HPDE6-E6E7 (cell line): ENCODE measurements around the gene KCNB1.
A peak's percentile ranks its signal among the peaks of the same experiment; 100 is the strongest.

Experiments
- DNase-seq: peaks from one replicate; pipeline ENCODE4 v3.0.0; 2011; ENCODE audit warnings: missing footprints; ENCODE audit errors: extremely low spot score

Gene KCNB1

GRCh38 chr20:49469060-49469459, 13.4 kb downstream of the KCNB1 start:
- no peak for DNase-seq

GRCh38 chr20:49468412-49468811, 14.1 kb downstream of the KCNB1 start:
- no peak for DNase-seq

DNA sequence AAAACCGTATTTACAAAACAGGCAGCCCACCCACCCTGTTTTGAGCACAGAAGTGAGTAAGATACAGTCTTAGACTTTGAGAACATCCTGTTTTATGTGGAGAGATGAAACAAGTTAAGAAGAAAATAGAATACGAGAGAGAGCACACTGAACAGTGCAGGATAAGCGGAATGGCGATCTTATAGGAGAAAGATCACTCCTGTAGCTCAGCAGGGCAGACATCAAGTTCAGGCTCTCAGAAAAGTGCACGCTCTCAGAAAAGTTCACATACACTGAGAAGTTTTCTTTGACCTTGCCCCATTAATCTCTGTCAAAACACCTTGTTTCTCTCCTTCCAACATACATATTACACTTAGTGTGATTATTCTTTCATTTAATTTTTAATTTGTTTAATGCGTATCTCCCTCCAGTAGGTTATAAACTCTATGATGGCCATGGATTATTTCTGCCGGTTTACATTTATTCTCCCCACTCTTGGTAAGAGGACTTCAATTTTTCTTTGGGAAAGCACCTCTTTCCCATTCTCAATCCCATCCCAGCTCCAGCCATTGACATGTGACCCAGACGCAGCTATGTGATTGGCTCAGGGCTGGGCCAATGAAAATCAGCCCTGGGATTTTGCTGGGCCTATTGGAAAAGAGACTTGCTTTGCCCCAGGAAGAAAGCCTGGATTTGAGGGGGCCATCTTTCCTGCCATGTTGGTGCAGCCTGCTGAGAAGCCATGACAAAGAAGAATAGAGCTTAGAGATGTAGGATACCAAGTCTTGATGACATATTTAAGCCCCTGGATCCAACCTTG, 16.2 kb downstream of the KCNB1 start:
- DNase-seq = no peak

DNA sequence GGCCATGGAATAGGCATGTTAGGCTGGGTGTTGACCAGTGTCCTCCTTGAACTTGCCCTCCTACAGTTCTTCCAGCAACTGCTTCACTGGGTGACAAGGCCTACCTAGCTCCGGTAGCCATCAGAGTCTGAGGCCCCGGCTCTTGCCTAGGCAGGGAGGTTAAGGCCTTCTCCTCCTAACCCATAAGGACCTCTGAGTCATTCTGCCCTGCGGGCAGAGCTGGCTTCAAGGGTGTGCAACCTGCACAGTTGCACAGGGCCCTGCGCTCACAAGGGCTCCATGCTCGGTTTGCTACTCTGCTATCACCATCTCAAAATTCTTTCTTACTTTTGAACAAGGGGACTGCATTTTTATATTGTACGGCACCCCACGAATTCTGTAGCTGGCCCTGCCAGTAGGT, 17.9 kb downstream of the KCNB1 start:
- no peak for DNase-seq

DNA sequence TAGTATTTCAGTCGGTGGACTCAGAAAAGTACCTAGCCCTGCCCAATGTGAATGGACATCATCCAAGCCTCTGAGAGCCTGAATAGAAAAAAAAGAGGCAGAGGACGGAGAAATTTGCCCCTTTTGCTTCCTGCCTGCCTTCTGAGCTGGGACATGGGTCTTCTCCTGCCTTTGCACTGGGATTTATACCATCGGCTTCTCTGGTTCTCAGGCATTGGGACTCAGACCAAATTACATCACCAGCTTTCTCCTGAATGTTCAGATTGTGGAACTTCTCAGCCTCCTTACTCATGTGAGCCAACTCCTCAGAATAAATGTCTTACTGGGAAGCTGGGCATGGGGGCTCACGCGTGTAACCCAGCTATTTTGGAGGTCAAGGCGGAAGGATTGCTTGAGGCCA, 19.8 kb downstream of the KCNB1 start:
- no peak for DNase-seq

DNA sequence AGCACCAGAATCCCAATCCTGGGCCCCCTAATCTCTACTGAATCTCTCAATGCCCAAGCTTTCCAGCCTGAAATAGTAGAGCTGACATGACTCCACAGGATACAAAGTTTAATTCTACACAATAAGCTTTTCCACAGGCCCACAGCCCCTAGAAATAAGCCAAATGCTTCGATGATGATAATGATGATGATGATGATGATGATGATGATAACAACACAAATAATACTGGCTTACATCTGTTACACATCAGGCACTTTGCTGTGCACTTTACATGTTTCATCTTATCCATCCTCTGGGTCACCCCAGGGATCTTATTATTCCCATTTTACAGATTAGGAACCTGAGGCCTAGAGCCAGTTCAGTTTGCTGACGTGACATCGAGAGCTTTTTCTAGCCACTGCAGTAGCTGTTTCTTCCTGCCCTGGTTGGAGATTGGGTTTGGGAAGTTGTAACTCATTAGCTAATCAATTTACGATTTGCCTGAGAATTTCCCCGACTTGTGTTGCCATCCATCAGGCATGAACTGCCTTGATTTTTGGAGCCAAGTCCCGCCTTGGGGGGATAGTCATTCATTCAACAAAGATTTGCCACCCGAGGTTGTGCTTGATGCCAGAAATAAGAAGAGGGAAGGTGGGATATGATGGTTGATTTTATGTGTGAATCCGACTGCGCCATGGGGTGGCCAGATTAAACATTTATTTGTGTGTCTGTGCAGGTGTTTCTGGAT, 20.4 kb downstream of the KCNB1 start:
- DNase-seq = no peak

GRCh38 chr20:49460916-49461315, 21.6 kb downstream of the KCNB1 start:
- no peak for DNase-seq

DNA sequence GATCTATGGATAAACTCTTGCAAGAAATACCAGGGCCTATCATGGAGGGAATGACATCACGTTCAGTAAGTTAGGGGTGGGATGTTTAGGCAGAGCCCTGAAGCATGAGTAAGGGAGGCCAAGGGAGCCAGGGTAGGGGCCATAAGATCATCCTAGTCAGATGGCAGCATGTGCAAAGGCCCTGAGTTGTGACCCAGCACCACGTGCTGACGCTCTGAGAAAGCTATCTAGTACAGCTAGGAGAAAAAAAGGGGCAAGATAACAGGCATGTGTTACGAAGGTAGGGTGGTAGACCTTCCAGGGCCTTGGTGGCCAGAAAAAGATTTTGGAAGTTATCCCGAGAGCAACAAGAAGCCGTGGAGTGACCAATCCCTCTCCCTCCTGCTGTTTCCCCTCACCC, 22.3 kb downstream of the KCNB1 start:
- DNase-seq = no peak

- DNase-seq = no peak
These were observed 22.8 kb downstream of the KCNB1 start for GRCh38 chr20:49459684-49460083.

GRCh38 chr20:49457444-49457843, 25.0 kb downstream of the KCNB1 start:
- no peak for DNase-seq

DNA sequence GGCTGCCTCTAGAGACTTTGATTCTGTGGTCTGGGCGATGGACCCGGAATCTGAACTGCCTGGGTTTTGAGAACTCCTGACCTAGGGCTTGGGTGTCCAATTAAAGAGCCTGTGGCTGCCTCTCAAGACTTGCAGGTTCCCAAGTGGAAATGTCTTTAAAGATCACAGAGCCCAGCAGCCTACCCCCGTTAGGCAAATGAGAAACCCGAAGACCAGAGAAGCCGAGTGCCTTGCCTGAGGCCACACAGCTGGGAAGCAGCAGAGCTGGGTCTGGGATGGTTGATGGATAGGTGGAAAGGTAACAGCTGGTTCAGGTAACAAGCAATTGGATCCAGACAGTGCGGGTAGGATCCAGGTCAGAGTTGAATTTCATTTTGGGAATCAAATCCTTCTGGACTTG, 25.8 kb downstream of the KCNB1 start:
- no peak for DNase-seq

DNA sequence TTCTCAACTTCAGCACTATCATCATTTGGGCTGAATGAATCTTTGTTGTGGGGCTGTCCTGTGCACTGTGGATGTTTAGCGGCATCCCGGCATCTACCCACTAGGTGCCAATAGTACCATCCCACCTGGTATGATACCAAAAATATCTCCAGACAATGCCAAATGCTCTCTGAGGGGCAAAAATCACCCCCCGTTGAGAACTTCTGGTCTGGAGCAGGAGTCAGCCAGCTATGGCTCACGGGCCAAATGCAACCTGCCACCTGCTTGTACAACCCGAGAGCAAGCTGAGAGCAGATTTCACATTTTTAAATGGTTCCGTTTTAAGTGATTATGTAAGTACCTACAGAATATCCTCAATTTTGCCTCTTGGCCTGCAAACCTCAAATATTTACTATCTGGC, 26.8 kb downstream of the KCNB1 start:
- no peak for DNase-seq

GRCh38 chr20:49452011-49452482, 30.4 kb downstream of the KCNB1 start:
- no peak for DNase-seq

DNA sequence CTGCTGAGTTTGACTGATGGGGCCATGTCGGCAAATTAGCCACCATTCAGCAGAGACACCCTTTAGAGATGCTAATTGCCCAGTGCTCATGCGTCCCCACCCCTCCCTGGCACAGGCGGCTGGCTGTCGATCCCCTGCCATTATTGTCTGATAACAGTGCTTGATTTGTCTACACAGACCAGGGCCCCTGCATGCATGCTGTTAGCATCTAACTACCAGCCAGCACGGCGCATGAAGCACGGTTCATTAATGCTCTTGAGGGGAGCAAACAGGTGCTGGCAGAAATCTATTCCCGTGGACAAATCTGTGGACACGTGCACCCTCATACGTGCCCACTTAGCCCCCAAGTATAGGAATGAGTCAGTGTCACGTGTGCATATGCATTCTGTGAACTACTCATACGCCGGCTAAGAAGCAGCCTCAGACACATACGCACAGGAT, 32.2 kb downstream of the KCNB1 start:
- no peak for DNase-seq

- DNase-seq = no peak
These were observed 33.6 kb downstream of the KCNB1 start for GRCh38 chr20:49448917-49449316.

GRCh38 chr20:49447946-49448809, 34.3 kb downstream of the KCNB1 start:
- no peak for DNase-seq

DNA sequence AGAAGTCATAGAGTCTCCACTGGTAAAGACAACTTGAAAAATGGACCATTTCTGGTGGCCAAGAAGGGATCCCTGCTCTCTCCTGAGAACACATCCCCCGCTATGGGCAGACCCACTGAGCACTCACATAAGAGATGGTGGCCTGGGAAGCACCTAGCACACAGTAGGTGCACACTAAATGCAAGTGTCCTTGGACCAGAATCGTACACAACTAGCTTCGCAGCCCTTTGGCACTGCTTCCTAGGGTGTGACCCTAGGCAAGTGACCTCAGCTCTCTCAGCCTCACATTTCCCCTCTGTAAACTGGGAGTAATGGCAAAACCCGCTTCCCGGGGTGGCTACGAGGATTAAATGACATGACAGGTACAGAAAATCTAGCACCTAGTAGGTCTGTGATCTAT, 35.1 kb downstream of the KCNB1 start:
- no peak for DNase-seq

DNA sequence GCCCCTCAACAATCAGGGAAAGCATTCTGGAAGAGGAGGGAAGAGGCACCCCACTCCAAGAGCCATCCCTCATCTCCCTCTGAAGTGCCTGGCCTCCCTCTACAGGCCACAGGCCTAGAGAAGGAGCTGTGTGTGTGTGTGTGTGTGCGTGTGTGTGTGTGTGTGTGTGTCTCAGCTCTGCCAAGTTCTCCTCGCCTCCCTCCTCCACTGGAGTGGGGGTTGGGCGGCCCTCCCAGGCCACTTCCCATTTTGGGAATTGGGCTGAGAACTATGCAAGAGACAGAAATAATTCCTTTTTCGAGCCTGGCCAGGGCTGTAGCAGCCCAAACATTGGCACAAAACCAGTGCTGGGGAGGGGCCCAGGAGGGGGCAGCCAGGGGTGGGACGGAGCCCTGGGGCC, 35.7 kb downstream of the KCNB1 start:
- DNase-seq = no peak

GRCh38 chr20:49446080-49446479, 36.4 kb downstream of the KCNB1 start:
- no peak for DNase-seq

DNA sequence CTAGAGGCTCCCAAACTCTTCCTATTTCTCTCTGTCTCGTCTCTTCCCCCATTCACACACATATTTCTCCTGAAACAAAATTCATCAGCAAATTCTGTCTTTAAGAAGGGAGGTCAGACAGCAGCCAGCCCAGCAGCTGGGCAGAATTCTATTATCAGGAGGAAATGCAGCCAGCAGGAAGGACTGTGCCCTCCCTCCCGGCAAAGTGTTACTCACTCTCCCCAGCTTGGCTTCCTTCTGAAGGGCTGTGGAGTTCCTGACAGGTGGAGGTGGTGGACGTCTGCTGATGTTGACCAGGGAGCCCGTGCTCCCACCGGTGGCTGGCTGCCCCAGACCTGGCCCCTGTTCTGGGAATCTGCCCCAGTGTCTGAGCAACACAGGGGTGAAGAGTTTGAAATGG, 37.3 kb downstream of the KCNB1 start:
- DNase-seq = peak; percentile 74

DNA sequence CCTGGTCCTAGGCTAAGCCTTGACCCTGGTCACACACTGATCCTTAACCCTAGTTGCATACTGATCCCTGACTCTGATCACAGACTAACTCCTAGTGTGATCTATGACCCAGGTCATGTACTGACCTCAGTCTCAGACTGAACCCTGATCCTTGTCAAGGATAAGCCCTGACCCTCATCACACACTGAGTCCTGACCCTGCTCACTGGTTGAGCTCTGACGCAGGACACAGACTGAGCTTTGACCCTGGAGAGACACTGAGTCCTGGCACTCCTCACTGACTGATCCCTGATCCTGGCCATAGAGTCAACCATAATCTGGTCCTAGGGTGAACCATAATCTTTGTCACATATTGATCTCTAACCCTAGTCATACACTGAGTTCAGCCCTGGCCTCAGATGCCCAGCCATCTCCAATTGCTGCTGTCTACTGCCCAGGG, 37.9 kb downstream of the KCNB1 start:
- no peak for DNase-seq

DNA sequence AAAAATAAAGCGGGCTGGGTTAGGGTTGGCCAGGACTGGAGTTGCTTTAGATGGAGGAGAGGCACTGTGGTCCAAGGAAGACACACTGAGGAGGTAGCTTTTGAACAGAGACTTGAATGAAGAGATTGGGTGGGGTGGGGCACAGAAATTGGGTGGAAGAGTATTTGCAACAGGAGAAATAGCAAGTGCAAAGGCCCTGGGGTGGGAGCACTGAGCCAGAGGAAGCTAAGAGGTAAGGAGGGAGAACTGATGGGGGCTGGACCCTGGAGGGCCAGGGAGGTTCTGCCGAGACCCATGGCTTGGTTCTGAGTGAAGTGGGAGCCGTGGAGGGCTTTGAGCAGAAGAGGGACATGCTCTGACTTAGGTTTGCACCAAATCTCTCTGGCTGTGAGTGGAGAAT, 45.4 kb downstream of the KCNB1 start:
- no peak for DNase-seq
